GM23338 (cell line): ENCODE results near the gene HEXA. TPM values are rescaled to one million over a fixed set of nuclear protein-coding genes. Genes with fewer than 3 reads are reported as not detected.

Source experiments
- ATAC-seq: fragments of 200-7000 bp; cut with Tn5 transposase; 3 replicates; pipeline ENCODE4 v1.9.1; 2020
- DNase-seq: peaks from one replicate; pipeline ENCODE4 v3.0.0-alpha.2; 2015; ENCODE audit warnings: low spot score
- H2AFZ ChIP-seq: fragments of 200-600 bp; sonication (generic); 2 replicates; pipeline ENCODE4 v1.8.0; 2016; ENCODE audit warnings: antibody characterized with exemption, mild to moderate bottlenecking, moderate library complexity
- H3F3A ChIP-seq: fragments of 200-600 bp; sonication (generic); replicated peaks from 2 replicates; pipeline ENCODE4 v1.8.0; 2017; ENCODE audit warnings: antibody characterized with exemption, mixed run types, low read depth
- H3K27ac ChIP-seq: fragments of 200-600 bp; sonication (generic); 2 replicates; pipeline ENCODE4 v1.6.1; 2016; ENCODE audit warnings: low read depth
- H3K27me3 ChIP-seq: fragments of 200-600 bp; sonication (generic); 2 replicates; pipeline ENCODE4 v1.8.0; 2016; ENCODE audit warnings: mild to moderate bottlenecking, mixed run types, moderate library complexity; ENCODE audit not compliant: insufficient read depth
- H3K36me3 ChIP-seq: fragments of 200-600 bp; sonication (generic); 2 replicates; pipeline ENCODE4 v1.8.0; 2016; ENCODE audit warnings: mild to moderate bottlenecking; ENCODE audit not compliant: insufficient read depth
- H3K4me1 ChIP-seq: fragments of 200-600 bp; sonication (generic); 2 replicates; pipeline ENCODE4 v1.8.0; 2016; ENCODE audit warnings: mild to moderate bottlenecking, moderate library complexity; ENCODE audit not compliant: insufficient read depth
- H3K4me2 ChIP-seq: fragments of 200-600 bp; sonication (generic); 2 replicates; pipeline ENCODE4 v1.7.1; 2017; ENCODE audit warnings: mixed run types
- H3K4me3 ChIP-seq: fragments of 200-600 bp; sonication (generic); 2 replicates; pipeline ENCODE4 v1.6.1; 2016; ENCODE audit warnings: mixed run types
- H3K79me2 ChIP-seq: fragments of 200-600 bp; sonication (generic); replicated peaks from 2 replicates; pipeline ENCODE4 v1.8.0; 2017; ENCODE audit warnings: mild to moderate bottlenecking; ENCODE audit not compliant: insufficient read depth
- H3K9me2 ChIP-seq: fragments of 200-600 bp; sonication (generic); 2 replicates; pipeline ENCODE4 v1.8.0; 2017; ENCODE audit not compliant: insufficient read depth
- H4K20me1 ChIP-seq: fragments of 200-600 bp; sonication (generic); replicated peaks from 2 replicates; pipeline ENCODE4 v1.8.0; 2017; ENCODE audit warnings: mild to moderate bottlenecking; ENCODE audit not compliant: insufficient read depth
- H3K27ac Mint-ChIP-seq: 2 replicates; pipeline ENCODE4 v1.8.0; 2020; ENCODE audit warnings: inconsistent platforms, mild to moderate bottlenecking, moderate library complexity, mixed read lengths
- H3K27me3 Mint-ChIP-seq: 3 replicates; pipeline ENCODE4 v1.8.0; 2022; ENCODE audit warnings: low read depth, mild to moderate bottlenecking, moderate library complexity, mixed read lengths, inconsistent platforms; ENCODE audit not compliant: insufficient read depth, poor library complexity
- H3K36me3 Mint-ChIP-seq: 3 replicates; pipeline ENCODE4 v1.8.0; 2021; ENCODE audit warnings: low read depth, mild to moderate bottlenecking, inconsistent platforms, moderate library complexity, mixed read lengths
- H3K4me1 Mint-ChIP-seq: 3 replicates; pipeline ENCODE4 v1.8.0; 2020; ENCODE audit warnings: mild to moderate bottlenecking, inconsistent platforms, mixed read lengths
- H3K4me3 Mint-ChIP-seq: 3 replicates; pipeline ENCODE4 v1.8.0; 2021; ENCODE audit warnings: moderate library complexity, mild to moderate bottlenecking, inconsistent platforms, mixed read lengths
- H3K9me3 Mint-ChIP-seq: 3 replicates; pipeline ENCODE4 v1.8.0; 2020; ENCODE audit warnings: moderate library complexity, mild to moderate bottlenecking, inconsistent platforms, mixed read lengths
- CREB1 ChIP-seq: fragments of 250-450 bp; sonication (Bioruptor Pico); IDR thresholded peaks from 2 replicates; pipeline ENCODE4 v1.5.0; 2020; ENCODE audit warnings: low read depth, mild to moderate bottlenecking, moderate library complexity
- CTCF ChIP-seq, 2 experiments: fragments of 200-600 bp in 1 of 2; sonication (generic) in 1 of 2; conservative IDR thresholded peaks; 2 replicates each; pipeline versions ENCODE4 v1.5.1 to v1.6.1; 2016 to 2017; ENCODE audit warnings: antibody characterized with exemption in 2 of 2, low read depth in 2 of 2, mild to moderate bottlenecking in 2 of 2, moderate library complexity in 1 of 2
- ETS1 ChIP-seq: IDR thresholded peaks from 2 replicates; pipeline ENCODE4 v1.6.1; 2016; ENCODE audit warnings: antibody characterized with exemption
- EZH2 ChIP-seq: fragments of 200-600 bp; sonication (generic); IDR thresholded peaks from one replicate; pipeline ENCODE4 v1.8.0; 2017; ENCODE audit warnings: antibody characterized with exemption, mild to moderate bottlenecking, low read depth; ENCODE audit not compliant: unreplicated experiment
- EZH2phosphoT487 ChIP-seq: fragments of 200-600 bp; sonication (generic); IDR thresholded peaks from one replicate; pipeline ENCODE4 v1.8.1; 2018; ENCODE audit warnings: antibody characterized with exemption; ENCODE audit not compliant: unreplicated experiment
- JUNB ChIP-seq: IDR thresholded peaks from one replicate; pipeline ENCODE4 v1.6.1; 2016; ENCODE audit warnings: antibody characterized with exemption; ENCODE audit not compliant: unreplicated experiment
- NANOG ChIP-seq: IDR thresholded peaks from 2 replicates; pipeline ENCODE4 v1.6.1; 2016; ENCODE audit warnings: antibody characterized with exemption, borderline replicate concordance
- POLR2AphosphoS5 ChIP-seq: IDR thresholded peaks from 2 replicates; pipeline ENCODE4 v1.6.1; 2016; ENCODE audit warnings: antibody characterized with exemption, low read depth
- REST ChIP-seq: IDR thresholded peaks from one replicate; pipeline ENCODE4 v1.6.1; 2018; ENCODE audit warnings: antibody characterized with exemption; ENCODE audit not compliant: unreplicated experiment
- STAT1 ChIP-seq: IDR thresholded peaks from one replicate; pipeline ENCODE4 v1.6.1; 2016; ENCODE audit warnings: antibody characterized with exemption; ENCODE audit not compliant: unreplicated experiment
- ZNF114 ChIP-seq: fragments of 250-450 bp; sonication (Bioruptor Pico); IDR thresholded peaks from 2 replicates; pipeline ENCODE4 v1.5.0; 2020; ENCODE audit warnings: mild to moderate bottlenecking, moderate library complexity
- ZNF331 ChIP-seq: fragments of 250-450 bp; sonication (Bioruptor Pico); IDR thresholded peaks from 2 replicates; pipeline ENCODE4 v1.5.0; 2020; ENCODE audit warnings: low read depth, mild to moderate bottlenecking, moderate library complexity
- ZNF462 ChIP-seq: fragments of 250-450 bp; sonication (Bioruptor Pico); IDR thresholded peaks from 2 replicates; pipeline ENCODE4 v1.5.0; 2020; ENCODE audit warnings: mild to moderate bottlenecking, moderate library complexity
- polyA plus RNA-seq: library from polyadenylated mRNA; unstranded; fragments of >200 nt; fragmentation: Nextera tagmentation; extraction: Ambion mirVana; gene quantifications from 2 replicates; pipeline ENCODE4 v1.2.1, GENCODE V29; 2016
- total RNA-seq: library from RNA; depleted of rRNA; stranded (reverse); fragments of >200 nt; shearing (Covaris generic); gene quantifications from 2 replicates; pipeline ENCODE4 v1.2.3, GENCODE V29; 2014

The HEXA gene
- total and polyA plus RNA-seq, 2 experiments from 2014 or later: 43.0 to 43.8 TPM

GRCh38 chr15:72423256-72423655, 47.4 kb upstream of the HEXA start:
- Histone ChIP-seq H3K36me3 (no peaks in the 10 kb centered on the region), H4K20me1 (no peaks in the 10 kb centered on the region), H3K79me2 (no peaks in the 10 kb centered on the region), H3K4me2 (no peak overlapping the region), H3K4me3 (no peak overlapping the region), H3K9me2 (no peaks in the 10 kb centered on the region), H3F3A (no peaks in the 10 kb centered on the region), H3K27me3 (no peaks in the 10 kb centered on the region), H3K4me1 (no peaks in the 10 kb centered on the region), H3K27ac (no peak overlapping the region), H2AFZ (no peak overlapping the region)
- DNase-seq (no peak), ATAC-seq (no peak)
- Mint-ChIP-seq H3K4me3 (no peak overlapping the region), H3K36me3 (no peaks in the 10 kb centered on the region), H3K9me3 (peaks cover 26% of the 10 kb centered on the region; the same call in 2 of the 3 replicates), H3K4me1 (no peaks in the 10 kb centered on the region), H3K27ac (no peak overlapping the region), H3K27me3 (peaks cover 4% of the 10 kb centered on the region)
- TF ChIP-seq STAT1: no peak
- TF ChIP-seq ZNF114 (CRISPR knock-in tag): no peak
- TF ChIP-seq ETS1: no peak
- TF ChIP-seq CTCF (conservative IDR thresholded peaks at IDR 0.05; ENCODE audit: low read depth in 2 of 2): no peak
- no peak for TF ChIP-seq EZH2
- no peak for TF ChIP-seq POLR2AphosphoS5
- no peak for TF ChIP-seq CREB1
- TF ChIP-seq NANOG: no peak
- no peak for TF ChIP-seq REST
- no peak for TF ChIP-seq ZNF462 (CRISPR knock-in tag)
- TF ChIP-seq ZNF331: no peak
- TF ChIP-seq EZH2phosphoT487: no peak
- no peak for TF ChIP-seq JUNB
